Mammary epithelial cell (primary cell): ENCODE results near the gene SKP2.

ENCODE experiments used
- EZH2 ChIP-seq: IDR thresholded peaks from 2 replicates; pipeline ENCODE4 v1.6.1; 2012; ENCODE audit warnings: low read length, inconsistent platforms, borderline replicate concordance
- TF ChIP-seq, protein P1 (sequence below), 2 donors: IDR thresholded peaks in 1 of 2; conservative IDR thresholded peaks in 1 of 2; 2 replicates each; pipeline ENCODE4 v1.5.1; 2011 to 2012; ENCODE audit warnings: inconsistent platforms in 2 of 2, low read length in 2 of 2, mild to moderate bottlenecking in 2 of 2, control low read depth in 1 of 2, low read depth in 1 of 2; ENCODE audit not compliant: insufficient read depth in 1 of 2; ENCODE audit errors: extremely low read depth in 1 of 2

DNA sequence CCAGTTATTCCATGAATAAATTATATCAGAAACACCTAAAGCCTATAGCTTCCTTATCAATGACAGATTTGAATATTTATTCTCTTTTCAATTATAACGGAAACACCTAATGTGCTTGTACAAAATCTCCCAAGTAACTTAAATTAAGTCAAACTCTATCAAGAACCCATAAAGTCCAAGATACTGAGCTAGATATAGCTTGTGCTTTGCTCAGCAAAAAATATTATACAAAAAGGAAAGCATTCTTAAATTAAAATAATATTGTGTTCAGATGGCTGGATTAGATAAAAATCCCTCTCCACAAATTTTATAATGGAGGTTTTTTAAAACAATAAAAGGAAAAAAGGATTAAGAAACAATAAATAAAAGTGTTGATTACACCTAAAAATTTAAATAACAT is 66.1 kb downstream of the SKP2 start:
- TF ChIP-seq EZH2, result no peak
- TF ChIP-seq, protein P1, sequence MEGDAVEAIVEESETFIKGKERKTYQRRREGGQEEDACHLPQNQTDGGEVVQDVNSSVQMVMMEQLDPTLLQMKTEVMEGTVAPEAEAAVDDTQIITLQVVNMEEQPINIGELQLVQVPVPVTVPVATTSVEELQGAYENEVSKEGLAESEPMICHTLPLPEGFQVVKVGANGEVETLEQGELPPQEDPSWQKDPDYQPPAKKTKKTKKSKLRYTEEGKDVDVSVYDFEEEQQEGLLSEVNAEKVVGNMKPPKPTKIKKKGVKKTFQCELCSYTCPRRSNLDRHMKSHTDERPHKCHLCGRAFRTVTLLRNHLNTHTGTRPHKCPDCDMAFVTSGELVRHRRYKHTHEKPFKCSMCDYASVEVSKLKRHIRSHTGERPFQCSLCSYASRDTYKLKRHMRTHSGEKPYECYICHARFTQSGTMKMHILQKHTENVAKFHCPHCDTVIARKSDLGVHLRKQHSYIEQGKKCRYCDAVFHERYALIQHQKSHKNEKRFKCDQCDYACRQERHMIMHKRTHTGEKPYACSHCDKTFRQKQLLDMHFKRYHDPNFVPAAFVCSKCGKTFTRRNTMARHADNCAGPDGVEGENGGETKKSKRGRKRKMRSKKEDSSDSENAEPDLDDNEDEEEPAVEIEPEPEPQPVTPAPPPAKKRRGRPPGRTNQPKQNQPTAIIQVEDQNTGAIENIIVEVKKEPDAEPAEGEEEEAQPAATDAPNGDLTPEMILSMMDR (conservative IDR thresholded peaks at IDR 0.05 in 1 of 2, IDR thresholded peaks at IDR 0.05 in 1 of 2; ENCODE audit: extremely low read depth in 1 of 2, insufficient read depth in 1 of 2, low read depth in 1 of 2, low read length in 2 of 2), result no peak
